SH-SY5Y (cell line): ENCODE data around the gene HNRNPF.

Experiments used
- GATA2 ChIP-seq: IDR thresholded peaks from 2 replicates; pipeline ENCODE4 v1.6.1; 2011; ENCODE audit warnings: mild to moderate bottlenecking, low read depth, low read length
- GATA3 ChIP-seq: IDR thresholded peaks from 2 replicates; pipeline ENCODE4 v1.6.1; 2011; ENCODE audit warnings: low read depth, mild to moderate bottlenecking, low read length, moderate library complexity

HNRNPF gene

DNA sequence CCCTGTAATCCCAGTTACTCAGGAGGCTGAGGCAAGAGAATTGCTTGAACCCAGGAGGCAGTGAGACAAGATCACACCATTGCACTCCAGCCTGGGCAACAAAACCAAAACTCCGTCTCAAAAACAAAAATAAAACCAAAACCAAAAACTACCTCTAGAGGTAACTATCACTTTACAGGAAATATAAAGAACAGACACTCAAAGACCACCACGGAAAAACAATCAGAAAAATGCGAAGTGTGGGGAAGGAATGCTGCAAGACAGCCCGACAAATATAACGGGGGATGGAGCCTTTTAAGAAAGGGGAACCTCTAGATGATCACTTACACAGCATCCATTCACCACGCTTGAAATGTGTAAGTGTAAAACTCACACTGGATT is 4.3 kb downstream of the HNRNPF start:
- TF ChIP-seq GATA2 (no peak), GATA3 (no peak)

DNA sequence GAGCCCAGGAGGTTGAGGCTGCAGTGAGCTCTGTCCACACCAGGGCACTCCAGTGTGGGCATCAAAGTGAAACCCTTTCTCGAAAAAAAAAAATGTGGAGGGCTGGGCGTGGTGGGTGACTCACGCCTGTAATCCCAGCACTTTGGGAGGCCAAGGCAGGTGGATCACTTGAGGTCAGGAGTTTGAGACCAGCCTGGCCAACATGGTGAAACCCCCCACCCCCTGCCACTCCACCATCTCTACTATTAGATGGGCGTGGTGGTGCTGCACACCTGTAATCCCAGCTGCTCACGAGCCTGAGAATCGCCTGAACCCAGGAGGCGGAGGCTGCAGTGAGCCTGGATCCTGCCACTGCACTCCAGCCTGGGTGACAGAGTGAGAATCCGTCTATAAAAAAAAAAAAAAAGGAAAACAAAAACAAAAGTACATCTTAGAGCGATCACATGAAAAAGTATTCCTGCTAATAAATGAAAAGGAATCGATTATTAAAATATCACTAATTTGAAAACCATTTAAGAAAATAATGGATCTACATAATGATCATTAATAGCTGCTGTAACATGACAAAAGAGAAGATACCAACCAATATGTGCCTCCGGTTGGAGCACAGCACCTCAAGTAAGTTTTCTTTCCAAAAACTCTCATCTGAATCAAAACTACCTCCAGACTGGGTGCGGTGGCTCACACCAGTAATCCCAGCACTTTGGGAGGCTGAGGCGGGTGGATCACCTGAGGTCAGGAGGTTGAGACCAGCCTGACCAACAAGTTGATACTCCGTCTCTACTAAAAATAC is 4.9 kb downstream of the HNRNPF start:
- no peak for TF ChIP-seq GATA3
- TF ChIP-seq GATA2 = no peak

DNA sequence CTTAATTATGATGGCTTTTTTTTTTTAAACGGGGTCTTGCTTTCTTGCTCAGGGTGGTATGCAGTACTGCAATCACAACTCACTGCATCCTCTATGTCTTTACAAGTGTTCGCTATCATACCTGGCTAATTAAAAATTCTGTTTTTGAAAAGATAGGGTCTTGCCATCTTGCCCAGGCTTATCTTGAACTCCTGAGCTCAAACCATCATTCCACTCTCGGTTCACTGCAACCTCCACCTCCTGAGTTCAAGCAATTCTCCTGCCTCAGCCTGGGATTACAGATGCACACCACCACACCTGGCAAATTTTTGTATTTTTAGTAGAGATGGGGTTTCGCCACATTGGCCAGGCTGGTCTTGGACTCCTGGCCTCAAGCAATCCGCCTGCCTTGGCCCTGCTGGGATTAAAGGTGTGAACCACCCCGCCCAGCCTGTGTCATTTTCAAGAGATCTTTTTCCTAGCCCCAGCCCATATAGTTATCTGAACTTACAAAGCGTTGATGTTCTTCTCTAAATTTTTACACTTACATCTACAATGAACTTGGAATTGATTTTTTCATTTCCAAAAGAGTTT is 6.0 kb downstream of the HNRNPF start:
- no peak for TF ChIP-seq GATA3
- TF ChIP-seq GATA2 = no peak

DNA sequence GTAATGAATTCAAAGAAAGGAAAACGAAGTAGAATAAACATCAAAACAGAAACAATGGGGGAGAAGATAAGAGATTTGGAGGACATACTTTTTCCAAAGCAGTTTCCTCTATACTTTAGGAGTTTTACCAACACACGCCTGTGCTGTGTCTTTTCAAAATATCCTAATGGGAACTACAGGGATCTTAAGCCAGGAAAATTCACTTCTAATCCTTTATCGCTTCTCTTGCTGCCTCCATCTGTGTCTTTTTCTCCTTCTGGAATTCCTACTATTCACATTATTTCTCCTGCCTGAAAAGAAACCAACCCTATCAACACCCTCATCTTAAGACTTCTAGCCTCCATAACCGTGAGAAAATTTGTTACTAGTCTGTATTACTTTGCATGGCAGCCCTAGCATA is 6.8 kb downstream of the HNRNPF start:
- no peak for TF ChIP-seq GATA2
- no peak for TF ChIP-seq GATA3

DNA sequence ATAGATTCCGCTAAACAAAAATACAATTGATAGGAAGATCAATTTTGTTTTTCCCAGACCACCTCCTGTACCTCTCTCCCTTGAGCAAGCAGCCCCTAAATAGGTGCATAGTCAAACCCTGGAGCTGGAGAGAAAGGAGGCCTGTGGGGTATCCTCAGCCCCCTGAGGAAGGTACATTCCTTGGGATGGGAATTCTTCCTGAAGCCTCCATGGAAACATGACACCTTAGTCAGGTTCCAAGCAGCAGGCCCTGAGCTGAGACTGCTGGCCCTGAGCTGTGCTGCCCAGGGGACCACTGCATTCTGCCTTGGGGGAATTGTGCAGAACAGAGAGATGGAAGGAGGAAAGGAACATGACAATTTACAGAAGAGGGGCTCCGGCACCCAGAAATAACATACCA is 7.4 kb downstream of the HNRNPF start:
- TF ChIP-seq GATA3 = no peak
- TF ChIP-seq GATA2 = no peak

DNA sequence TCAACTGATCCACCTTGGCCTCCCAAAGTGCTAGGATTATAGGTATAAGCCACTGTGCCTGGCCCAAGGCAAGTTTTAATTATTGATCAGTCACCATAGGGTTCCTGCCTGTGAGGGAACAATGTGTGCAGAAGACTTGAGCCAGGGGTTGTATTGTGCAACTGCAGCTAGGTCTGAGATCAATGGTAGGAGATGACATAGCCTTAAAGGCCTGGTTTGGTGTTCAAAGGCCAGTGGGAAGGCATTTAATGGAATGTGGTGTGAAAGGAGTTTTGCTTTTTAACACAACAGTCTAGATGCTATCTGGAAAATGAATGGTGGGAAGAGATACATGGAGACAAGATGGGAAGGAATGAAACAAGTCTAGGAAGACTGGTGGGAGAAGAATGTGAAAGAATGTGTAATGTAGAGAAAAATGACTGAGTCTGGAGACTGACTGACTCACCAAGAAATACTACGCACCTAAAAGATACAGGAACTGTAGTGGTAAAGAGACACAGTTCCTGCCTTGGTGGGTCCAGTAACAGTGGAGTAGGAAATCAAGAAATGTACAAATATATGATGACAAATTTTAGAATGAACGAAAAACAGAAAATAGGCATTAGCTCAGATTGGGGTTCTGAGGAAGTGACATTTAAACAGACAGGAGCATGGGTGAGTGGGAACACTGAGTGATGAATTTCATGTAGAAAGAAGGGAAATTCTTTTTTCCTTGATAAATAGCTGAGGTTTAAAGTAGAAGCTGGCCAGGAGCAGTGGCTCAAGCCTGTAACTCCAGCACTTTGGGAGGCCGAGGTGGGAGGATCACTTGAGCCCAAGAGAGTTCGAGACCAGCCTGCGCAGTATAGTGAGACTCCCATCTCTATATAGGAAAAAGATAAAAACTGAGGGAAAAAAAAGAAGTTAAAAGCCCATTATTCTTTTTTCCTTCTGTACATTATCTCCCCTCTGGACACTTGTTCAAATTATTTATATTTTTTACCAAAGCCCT is 9.4 kb downstream of the HNRNPF start:
- TF ChIP-seq GATA2 (no peak), GATA3 (no peak)

DNA sequence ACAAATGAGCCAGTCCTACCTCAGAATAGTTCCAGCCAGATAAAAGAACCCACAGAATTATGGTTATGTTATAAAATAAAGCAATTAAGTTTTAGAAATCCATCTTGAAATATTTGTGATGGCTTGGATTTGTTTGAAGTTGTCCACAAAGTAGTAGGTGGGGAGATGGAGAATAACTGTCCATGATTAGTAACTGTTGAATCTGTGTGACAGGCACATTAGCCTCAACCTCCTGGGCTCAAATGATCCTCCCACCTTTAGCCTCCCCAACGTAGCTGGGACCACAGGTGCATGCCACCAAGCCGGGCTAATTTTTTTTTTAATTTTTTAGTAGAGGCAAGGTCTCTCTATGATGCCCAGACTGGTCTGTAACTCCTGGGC is 10.1 kb downstream of the HNRNPF start:
- TF ChIP-seq GATA3 = no peak
- TF ChIP-seq GATA2 = no peak

DNA sequence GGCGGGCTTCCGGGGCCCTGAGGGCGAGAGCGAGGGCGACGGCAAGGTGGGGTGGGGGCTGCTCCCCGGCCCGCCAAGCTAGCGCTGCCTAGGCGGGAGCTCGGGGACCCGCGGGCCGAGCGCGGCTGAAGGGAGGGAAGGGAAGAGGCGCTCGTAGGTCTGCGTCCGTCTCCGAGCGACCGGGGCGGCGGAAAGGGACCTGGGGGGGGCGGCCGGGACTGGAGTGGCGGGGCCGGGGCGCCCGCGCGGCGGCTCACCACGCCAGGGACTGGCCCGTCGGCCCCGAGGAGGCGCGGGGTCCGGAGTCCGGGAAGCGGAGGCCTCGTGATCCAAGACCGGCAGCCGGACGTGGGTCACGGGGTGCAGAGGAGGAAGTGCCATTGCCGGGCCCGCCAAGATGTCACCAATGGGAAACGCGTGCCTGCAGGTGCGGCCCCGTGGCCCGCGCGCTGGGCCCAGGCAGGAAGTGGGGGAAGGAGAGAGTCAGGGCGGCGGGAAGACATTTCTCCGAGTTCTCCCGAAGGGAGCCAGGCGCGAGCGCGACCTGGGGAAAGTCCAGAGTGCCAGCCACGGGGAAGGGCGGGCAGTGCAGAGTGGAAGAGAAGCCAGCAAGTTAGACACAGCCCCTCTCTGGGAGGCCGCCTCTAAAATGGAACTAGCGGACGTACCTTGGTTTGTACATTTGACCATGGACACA is 11.9 kb downstream of the HNRNPF start:
- TF ChIP-seq GATA3 (no peak), GATA2 (no peak)

DNA sequence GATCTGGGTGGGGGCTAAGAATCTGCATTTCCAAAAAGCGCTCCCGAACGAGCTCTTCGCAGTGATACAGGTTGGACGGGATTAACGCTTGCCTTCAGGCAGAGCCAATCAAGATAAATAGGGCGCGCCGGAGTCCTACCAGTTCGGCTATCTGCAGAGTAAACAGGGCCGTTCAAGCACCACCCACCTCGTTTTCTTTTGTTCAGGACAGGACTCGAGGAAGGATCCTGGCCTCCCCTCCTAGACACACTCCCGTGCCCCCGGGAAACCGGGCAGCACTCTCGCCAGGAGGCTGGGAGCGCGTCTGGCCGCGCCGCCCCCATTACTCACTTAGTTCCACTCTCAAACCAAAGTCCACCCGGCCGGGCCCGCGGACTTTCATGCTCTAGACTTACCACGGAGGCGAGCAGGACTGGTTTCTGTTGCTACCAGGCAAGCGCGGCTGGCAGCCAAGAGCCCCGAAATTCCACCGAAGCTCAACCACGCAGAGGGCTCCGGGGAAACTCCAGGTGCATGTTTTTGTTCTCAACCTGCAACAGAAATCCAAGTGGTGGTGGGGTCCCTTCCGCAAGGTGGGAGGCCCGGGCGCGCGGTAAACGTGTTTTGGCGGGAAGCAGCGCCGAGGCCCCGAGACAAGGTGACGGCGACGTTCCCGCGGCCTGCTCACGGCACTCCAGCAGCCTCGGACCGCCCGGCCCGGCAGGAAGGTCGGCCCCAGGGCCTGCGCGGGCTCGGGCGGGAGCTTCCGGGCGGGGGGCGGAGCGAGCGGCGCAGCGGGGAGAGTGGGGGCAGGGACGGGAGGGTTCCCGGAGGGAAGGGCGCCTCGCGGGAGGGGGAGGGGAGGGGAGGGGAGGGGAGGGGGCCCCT is 12.7 kb downstream of the HNRNPF start:
- no peak for TF ChIP-seq GATA3
- no peak for TF ChIP-seq GATA2

DNA sequence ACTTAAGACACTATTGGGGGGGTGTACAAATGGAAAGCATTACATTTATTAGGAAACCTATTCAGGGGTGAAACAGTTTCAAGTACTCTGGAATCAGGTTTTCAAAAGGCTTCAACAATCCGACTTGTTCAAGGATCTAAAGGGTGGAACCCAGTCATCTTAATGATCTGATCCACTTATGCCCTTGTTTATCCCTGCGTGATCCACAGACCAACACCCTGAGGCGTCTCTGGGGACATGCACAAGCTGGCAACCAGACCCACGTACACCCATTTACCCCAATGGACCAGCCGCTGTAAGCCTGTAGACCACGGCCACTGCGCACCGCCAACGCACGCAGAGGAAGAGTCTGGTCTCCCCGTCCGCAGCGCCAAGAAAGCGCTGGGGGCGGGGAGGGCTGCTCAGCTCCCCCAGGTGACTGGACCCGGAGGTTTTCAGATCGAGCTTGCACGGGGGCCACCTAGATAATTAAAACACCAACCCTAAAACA is 13.4 kb downstream of the HNRNPF start:
- TF ChIP-seq GATA3 (no peak), GATA2 (no peak)

DNA sequence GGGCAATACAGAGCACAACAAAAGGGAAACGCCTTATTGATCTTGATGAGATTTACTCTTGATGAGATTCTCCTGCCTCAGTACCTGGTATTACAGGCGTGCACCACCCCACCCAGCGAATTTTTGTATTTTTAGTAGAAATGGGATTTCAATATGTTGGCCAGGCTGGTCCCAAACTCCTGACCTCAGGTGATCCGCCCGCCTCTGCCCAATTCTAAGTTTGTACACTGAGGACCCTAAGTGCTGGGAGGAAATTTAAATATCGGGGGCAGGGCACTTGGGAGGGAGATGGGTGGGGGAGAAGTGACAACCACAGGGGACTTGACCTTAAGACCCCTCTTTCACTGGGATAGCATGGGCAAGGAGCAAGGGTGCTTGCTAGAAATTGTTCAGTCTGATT is 14.1 kb downstream of the HNRNPF start:
- no peak for TF ChIP-seq GATA2
- TF ChIP-seq GATA3 = no peak

DNA sequence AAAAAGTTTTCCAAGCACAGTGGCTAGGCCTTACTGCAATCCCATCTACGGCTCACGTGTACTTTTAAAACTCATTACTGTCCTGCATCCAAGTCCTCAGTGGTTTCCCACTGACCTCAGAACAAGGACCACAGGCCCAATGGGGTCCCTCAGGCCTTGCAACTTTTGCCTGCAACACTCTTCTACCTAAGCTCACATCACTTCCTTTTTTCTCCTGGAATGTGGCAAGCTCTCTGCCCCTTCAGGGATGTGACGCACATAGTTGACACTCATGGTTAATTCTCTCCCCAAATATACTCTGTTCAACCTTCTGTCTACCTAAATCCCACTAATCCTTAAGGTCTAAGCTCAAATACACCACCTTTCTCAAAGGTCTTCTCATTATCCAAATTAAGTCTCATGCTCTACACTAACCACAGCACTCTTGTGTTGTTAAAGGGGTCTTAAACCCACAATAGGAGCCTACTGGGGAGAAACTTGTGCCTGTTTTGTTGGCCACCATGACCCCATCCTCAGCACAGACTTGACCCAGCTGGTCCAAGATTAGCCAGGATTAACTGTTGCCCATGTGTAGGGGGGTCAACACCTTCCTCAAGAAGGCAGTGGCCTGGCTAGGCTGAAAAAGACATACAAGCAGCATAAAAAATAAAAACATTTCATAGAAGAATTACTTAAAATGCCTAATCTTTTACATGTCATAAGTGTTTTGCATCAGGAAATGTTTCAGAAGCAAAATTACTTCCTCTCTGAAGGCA is 15.2 kb downstream of the HNRNPF start:
- TF ChIP-seq GATA3 = no peak
- no peak for TF ChIP-seq GATA2

DNA sequence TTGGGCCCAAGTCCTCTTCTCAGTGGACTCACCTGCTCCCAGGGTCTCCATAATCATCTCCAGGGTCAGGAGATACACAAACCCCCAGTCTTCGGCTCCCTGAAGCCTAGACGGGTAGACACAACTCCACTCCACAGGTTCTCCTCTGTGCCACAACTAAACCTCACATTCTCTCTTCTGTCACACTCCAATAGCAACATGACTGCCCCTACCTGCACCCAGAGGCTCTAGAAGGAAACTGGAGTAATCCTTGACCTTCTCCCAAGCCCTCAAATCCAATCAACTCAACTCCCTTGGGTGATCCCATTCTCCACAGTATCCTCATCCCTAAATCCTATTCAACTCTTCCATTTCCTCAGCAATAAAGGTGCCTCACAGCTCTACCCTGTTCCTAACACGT is 16.2 kb downstream of the HNRNPF start:
- TF ChIP-seq GATA3 = no peak
- no peak for TF ChIP-seq GATA2
